Measurements from ENCODE around the gene RASD1. TPM values are rescaled to one million over a fixed set of nuclear protein-coding genes. Genes with fewer than 3 reads are reported as not detected.

The RASD1 gene
- total and polyA plus RNA-seq, 7 experiments from 2014 or later: 0.35 to 2.5 (median 1.0) TPM; not detected in 2

DNA sequence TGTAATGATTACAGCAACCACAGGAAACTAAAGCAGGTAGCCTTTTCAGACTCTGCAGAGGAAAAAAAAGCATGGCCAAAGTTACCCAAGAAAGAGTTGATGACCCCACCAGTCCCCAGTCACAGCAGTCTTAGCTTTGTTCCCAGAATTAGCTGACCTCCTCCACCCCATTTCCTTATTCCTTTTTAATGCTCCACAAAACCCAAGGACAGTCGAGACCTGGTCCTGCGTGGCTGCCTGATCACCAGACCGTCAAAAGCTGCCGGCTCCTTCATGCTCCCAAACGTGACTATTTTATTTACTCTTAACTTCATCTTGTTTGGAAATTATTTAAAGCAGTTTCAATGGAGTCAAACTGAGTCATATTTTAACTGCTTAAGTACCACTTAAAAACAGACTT, 48.1 kb downstream of the RASD1 start:
- no peaks in the 10 kb centered on the region for H3K4me1 Mint-ChIP-seq
- Histone ChIP-seq H3K36me3 (ENCODE audit: control insufficient read depth in 2 of 3, insufficient read depth in 3 of 3, low read length in 3 of 3) (no peaks in the 10 kb centered on the region), H3K4me3 (ENCODE audit: low read length) (no peak overlapping the region), H3K9me3 (ENCODE audit: control insufficient read depth in 2 of 3, low read length in 3 of 3) (no peaks in the 10 kb centered on the region), H3K4me1 (ENCODE audit: control insufficient read depth in 2 of 2, insufficient read depth in 2 of 2, low read length in 2 of 2) (no peaks in the 10 kb centered on the region), H3K27me3 (ENCODE audit: control insufficient read depth in 2 of 2, insufficient read depth in 2 of 2, low read length in 2 of 2) (no peaks in the 10 kb centered on the region), H3K27ac (ENCODE audit: low read depth, low read length) (no peak overlapping the region)
- intact Hi-C loops (cut with micrococcal nuclease): no loop called here
- H3K27me3 Mint-ChIP-seq: peaks cover 0 to 3% (median 0%) of the 10 kb centered on the region in 5 donors
- peaks cover 0 to 4% (median 0%) of the 10 kb centered on the region in 11 donors for H3K9me3 Mint-ChIP-seq
- no peak for DNase-seq
- POLR2A ChIA-PET: no interaction called here
- no peak overlapping the region for H3K27ac Mint-ChIP-seq
- no peak for ATAC-seq
- H3K4me3 Mint-ChIP-seq: no peak overlapping the region
- peaks cover 0 to 4% (median 0%) of the 10 kb centered on the region in 5 donors for H3K36me3 Mint-ChIP-seq
- CTCF ChIA-PET: no interaction called here

DNA sequence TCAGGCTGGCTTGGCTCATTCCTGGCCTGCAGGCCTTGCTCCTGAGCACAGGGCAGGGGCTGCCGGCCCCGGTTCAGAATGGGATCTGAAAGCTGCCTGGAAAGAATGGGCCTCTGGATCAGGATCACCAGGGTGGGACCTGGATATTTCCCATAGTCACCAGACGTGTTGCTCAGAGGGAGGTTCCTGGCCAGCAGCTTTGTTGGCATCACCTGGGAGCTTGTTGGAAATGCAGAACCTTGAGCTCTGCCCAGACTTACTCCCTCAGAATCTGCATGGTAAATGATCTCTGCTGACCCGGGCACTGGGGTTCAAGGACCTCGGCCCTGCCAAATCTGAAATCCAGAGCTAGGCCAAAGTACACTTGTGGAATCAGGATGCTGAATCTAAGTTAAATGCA, 48.9 kb downstream of the RASD1 start:
- Histone ChIP-seq H3K4me3 (ENCODE audit: low read length) (no peak overlapping the region), H3K4me1 (ENCODE audit: control insufficient read depth in 2 of 2, insufficient read depth in 2 of 2, low read length in 2 of 2) (no peaks in the 10 kb centered on the region), H3K9me3 (ENCODE audit: control insufficient read depth in 2 of 3, low read length in 3 of 3) (no peaks in the 10 kb centered on the region), H3K27ac (ENCODE audit: low read depth, low read length) (no peak overlapping the region), H3K36me3 (ENCODE audit: control insufficient read depth in 2 of 3, insufficient read depth in 3 of 3, low read length in 3 of 3) (no peaks in the 10 kb centered on the region), H3K27me3 (ENCODE audit: control insufficient read depth in 2 of 2, insufficient read depth in 2 of 2, low read length in 2 of 2) (no peaks in the 10 kb centered on the region)
- Mint-ChIP-seq H3K36me3 (peaks cover 0 to 4% (median 0%) of the 10 kb centered on the region in 5 donors), H3K4me3 (no peak overlapping the region), H3K4me1 (no peaks in the 10 kb centered on the region), H3K27ac (no peak overlapping the region), H3K9me3 (peaks cover 0 to 4% (median 0%) of the 10 kb centered on the region in 11 donors), H3K27me3 (peaks cover 0 to 3% (median 0%) of the 10 kb centered on the region in 5 donors)
- POLR2A ChIA-PET: no interaction called here
- intact Hi-C loops (cut with micrococcal nuclease): no loop called here
- no peak for DNase-seq
- no peak for ATAC-seq
- CTCF ChIA-PET: no interaction called here

DNA sequence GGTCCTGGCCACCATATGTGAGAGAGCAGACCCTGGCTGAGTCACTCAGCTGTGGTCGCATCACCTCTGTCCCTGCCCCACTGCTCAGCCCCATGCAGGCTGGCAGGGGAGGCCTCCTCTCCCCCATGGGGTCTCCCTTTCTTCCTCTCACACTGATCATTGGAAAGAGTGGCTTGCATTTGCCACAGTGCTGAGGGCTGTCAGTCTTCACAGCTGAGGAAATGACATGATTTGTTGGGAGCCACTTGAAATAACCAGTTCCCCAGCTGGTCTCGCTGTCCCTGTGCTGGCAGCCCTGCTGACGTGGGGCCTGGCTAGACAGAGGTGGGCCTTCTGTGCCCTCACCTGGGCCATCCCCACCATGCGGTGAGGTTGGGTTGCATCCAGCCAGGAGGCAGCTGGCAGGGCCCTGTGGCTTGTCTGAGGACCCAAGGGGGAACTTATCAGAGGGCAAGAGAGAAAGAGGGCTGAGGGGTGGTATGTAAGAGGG, 49.5 kb downstream of the RASD1 start:
- Mint-ChIP-seq H3K27me3 (peaks cover 0 to 3% (median 0%) of the 10 kb centered on the region in 5 donors), H3K4me1 (no peaks in the 10 kb centered on the region), H3K27ac (no peak overlapping the region), H3K4me3 (no peak overlapping the region), H3K36me3 (peaks cover 0 to 4% (median 0%) of the 10 kb centered on the region in 5 donors), H3K9me3 (peaks cover 0 to 4% (median 0%) of the 10 kb centered on the region in 11 donors)
- CTCF ChIA-PET: no interaction called here
- H3K27ac ChIP-seq (ENCODE audit: low read depth, low read length): no peak overlapping the region
- H3K9me3 ChIP-seq (ENCODE audit: control insufficient read depth in 2 of 3, low read length in 3 of 3): no peaks in the 10 kb centered on the region
- H3K4me1 ChIP-seq (ENCODE audit: control insufficient read depth in 2 of 2, insufficient read depth in 2 of 2, low read length in 2 of 2): no peaks in the 10 kb centered on the region
- ATAC-seq: no peak
- no peaks in the 10 kb centered on the region for H3K36me3 ChIP-seq (ENCODE audit: control insufficient read depth in 2 of 3, insufficient read depth in 3 of 3, low read length in 3 of 3)
- POLR2A ChIA-PET: no interaction called here
- H3K27me3 ChIP-seq (ENCODE audit: control insufficient read depth in 2 of 2, insufficient read depth in 2 of 2, low read length in 2 of 2): no peaks in the 10 kb centered on the region
- intact Hi-C loops (cut with micrococcal nuclease): no loop called here
- H3K4me3 ChIP-seq (ENCODE audit: low read length): no peak overlapping the region
- DNase-seq: no peak

DNA sequence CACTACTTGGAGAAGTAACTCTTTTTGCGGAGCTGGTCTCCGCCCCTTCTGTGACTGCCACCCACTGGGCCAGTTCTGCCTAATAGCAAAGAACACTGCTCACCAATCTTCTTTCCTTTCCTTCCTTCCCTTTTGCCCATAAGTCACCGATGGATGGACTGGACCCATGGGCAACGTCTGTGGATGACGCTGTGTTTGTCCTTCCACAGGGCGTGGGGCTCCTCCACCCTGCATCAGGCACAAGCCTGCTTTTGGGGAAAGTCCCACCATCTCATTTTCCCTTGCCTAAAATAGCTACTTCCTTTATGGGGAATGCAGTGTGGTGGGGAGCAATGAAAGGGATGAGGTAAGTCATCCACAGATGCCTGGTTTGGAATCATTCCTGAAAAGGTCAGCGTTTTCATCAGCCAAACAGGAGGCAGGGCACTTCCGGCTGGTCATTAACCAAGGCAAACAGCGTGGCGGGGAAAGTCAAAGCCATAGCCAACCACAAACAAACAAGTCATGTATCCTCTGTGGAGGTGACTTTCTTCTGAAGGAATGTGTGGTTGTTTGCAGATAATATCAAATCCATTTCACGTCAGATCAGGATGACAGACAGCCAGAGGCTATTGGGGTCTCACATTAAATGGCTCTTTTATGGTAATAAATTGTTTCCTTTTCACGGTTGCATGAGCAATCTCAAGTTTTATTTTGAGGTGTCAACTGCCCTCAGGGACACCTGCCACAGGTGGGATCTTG, 50.1 kb downstream of the RASD1 start:
- no peak overlapping the region for H3K4me3 Mint-ChIP-seq
- intact Hi-C loops (cut with micrococcal nuclease): no loop called here
- H3K36me3 Mint-ChIP-seq: peaks cover 0 to 4% (median 0%) of the 10 kb centered on the region in 5 donors
- Histone ChIP-seq H3K4me3 (ENCODE audit: low read length) (no peak overlapping the region), H3K27ac (ENCODE audit: low read depth, low read length) (no peak overlapping the region), H3K27me3 (ENCODE audit: control insufficient read depth in 2 of 2, insufficient read depth in 2 of 2, low read length in 2 of 2) (no peaks in the 10 kb centered on the region), H3K36me3 (ENCODE audit: control insufficient read depth in 2 of 3, insufficient read depth in 3 of 3, low read length in 3 of 3) (no peaks in the 10 kb centered on the region), H3K9me3 (ENCODE audit: control insufficient read depth in 2 of 3, low read length in 3 of 3) (no peaks in the 10 kb centered on the region), H3K4me1 (ENCODE audit: control insufficient read depth in 2 of 2, insufficient read depth in 2 of 2, low read length in 2 of 2) (no peaks in the 10 kb centered on the region)
- ATAC-seq: no peak
- no peak for DNase-seq
- POLR2A ChIA-PET: no interaction called here
- CTCF ChIA-PET: interaction anchor here (1.5 kb wide), 1 partner anchor 91 kb away, joined by 4 read pairs; no protein-coding TSS in a partner anchor
- peaks cover 0 to 4% (median 0%) of the 10 kb centered on the region in 11 donors for H3K9me3 Mint-ChIP-seq
- H3K27ac Mint-ChIP-seq: no peak overlapping the region
- no peaks in the 10 kb centered on the region for H3K4me1 Mint-ChIP-seq
- peaks cover 0 to 3% (median 0%) of the 10 kb centered on the region in 5 donors for H3K27me3 Mint-ChIP-seq

DNA sequence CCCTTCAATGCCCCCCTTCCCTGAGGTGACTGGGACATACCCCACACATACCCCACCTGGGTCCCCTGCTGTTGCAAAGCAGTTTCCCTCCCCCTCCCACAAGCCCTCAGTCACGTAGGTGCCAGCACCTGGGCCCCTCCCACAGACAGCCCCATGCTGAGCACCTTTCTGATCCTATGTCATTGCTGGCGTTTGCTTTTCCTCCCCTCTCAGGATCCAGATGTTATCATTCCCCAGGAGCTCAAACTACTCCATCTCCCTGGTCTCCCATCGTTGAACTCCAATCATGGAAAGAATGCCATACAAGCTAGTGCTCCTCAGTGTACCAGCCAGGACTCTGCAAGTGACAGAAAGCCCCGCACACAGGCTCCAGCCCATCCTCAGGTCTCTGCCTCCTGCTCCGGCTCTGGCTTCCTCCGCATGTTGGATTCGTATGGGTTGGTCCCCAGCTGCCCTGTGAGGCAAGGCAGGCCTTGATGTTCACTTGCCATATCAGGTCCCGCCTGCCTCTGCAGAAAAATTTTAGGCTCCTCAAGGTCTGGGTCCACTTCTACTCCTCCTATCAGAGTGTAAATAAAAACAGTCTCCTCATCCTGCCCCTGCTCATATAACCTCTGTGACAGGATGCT, 50.8 kb downstream of the RASD1 start:
- H3K9me3 ChIP-seq (ENCODE audit: control insufficient read depth in 2 of 3, low read length in 3 of 3): no peaks in the 10 kb centered on the region
- POLR2A ChIA-PET: no interaction called here
- H3K27ac Mint-ChIP-seq: peak overlapping the region in 2 of 9 donors; percentile 26 to 38

More for the DNA sequence above, 50.8 kb downstream of the RASD1 start:
- intact Hi-C loops (cut with micrococcal nuclease): no loop called here
- no peak for ATAC-seq
- Mint-ChIP-seq H3K27me3 (peaks cover 0 to 3% (median 0%) of the 10 kb centered on the region in 5 donors), H3K4me1 (no peaks in the 10 kb centered on the region), H3K36me3 (peaks cover 0 to 4% (median 0%) of the 10 kb centered on the region in 5 donors), H3K9me3 (peaks cover 0 to 4% (median 0%) of the 10 kb centered on the region in 11 donors), H3K4me3 (no peak overlapping the region)
- CTCF ChIA-PET: interaction anchor here (1.5 kb wide), 1 partner anchor 90 kb away, joined by 4 read pairs; no protein-coding TSS in a partner anchor
- no peaks in the 10 kb centered on the region for H3K27me3 ChIP-seq (ENCODE audit: control insufficient read depth in 2 of 2, insufficient read depth in 2 of 2, low read length in 2 of 2)
- H3K4me3 ChIP-seq (ENCODE audit: low read length): no peak overlapping the region
- no peaks in the 10 kb centered on the region for H3K4me1 ChIP-seq (ENCODE audit: control insufficient read depth in 2 of 2, insufficient read depth in 2 of 2, low read length in 2 of 2)
- no peaks in the 10 kb centered on the region for H3K36me3 ChIP-seq (ENCODE audit: control insufficient read depth in 2 of 3, insufficient read depth in 3 of 3, low read length in 3 of 3)
- no peak overlapping the region for H3K27ac ChIP-seq (ENCODE audit: low read depth, low read length)
- DNase-seq: no peak

All from naive thymus-derived CD4-positive, alpha-beta T cell (primary cell).